ENCODE results near the gene MTOR. TPM values are rescaled to one million over a fixed set of nuclear protein-coding genes. Genes with fewer than 3 reads are reported as not detected.

MTOR gene
- total RNA-seq, 1 donor from 2014 or later: 21.4 TPM

DNA sequence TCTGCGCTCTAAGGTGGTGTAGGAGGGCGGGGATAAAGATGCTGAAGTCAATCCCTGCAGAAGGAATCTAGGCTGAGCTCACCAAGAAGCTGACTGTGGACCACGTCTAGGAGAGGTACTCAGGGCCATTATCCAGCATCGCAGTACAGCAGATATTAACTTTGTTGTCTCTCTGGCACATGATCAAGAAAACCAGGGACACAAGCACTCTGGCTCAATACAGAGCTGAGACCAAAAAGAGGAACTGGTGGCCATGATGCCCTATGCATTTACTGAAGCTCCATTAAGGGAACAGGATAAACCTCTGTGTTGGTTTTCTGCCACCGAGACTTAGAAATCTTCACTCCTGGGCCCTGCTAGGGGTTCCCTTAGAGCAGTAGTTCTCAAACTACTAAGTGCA, 111.2 kb downstream of the MTOR start:
- no peak for DNase-seq (ENCODE audit: low spot score)

DNA sequence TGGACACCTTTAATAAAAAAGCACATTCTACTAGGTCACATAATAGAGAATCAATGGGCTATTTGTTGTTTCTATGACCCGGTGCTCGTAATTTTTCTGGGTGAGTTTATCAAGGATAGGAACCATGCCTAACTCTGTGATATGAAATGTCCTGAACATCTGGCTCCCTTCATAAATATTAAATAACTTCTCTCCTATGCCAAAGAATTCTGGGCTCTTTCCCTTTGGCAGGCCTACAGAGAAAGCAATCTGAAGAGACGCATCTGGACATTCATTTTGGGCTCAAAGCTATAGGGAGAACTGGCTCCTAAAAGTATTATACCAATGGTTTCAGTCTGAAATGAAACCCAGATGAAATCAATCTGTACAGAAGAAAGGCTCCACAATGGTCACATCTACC, 112.0 kb downstream of the MTOR start:
- DNase-seq (ENCODE audit: low spot score): peak; percentile 82

DNA sequence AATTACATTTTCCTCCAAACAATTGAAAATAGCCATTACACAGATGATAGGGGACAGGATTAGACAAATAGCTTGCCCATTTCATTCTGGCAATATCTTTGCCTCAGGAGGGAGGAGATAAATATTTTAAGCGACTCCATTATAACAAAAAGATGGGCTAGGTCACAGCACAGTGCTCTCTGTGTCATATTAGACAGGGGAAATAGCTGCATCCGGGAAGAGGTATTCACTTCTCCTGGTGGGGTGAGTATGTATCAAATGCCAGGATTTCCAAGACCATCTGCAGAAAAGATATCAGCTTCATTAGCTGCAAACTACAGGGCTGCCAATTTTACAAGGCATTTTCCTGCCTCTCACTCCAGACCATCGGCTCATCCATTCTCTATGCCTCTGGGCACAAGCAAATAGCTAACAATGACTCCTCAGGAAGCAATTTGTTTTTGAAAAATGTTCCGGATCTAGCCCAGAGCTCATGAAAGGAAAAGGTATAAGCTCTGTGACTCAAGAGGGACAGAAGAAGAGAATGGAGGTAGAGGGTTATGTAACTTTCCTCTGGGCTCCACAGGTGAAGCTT, 115.1 kb downstream of the MTOR start:
- DNase-seq (ENCODE audit: low spot score): no peak

DNA sequence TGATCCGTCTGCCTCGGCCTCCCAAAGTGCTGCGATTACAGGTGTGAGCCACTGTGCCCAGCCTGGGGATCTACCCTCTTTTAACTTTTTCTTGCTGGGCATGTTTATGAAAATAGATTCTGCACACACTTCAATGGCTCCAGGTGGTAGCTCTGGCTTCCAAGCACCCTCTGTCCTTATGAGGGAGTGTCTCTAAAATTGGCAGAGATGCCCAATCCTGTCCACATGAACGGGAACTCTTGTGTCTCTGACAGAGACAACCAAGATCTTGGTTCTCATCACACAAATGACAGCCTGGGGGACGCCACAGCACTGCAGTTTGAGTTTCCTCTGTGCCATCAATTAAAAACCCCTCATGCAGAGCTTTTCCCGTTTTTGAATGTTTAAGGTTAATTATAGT, 116.6 kb downstream of the MTOR start:
- DNase-seq (ENCODE audit: low spot score): no peak

DNA sequence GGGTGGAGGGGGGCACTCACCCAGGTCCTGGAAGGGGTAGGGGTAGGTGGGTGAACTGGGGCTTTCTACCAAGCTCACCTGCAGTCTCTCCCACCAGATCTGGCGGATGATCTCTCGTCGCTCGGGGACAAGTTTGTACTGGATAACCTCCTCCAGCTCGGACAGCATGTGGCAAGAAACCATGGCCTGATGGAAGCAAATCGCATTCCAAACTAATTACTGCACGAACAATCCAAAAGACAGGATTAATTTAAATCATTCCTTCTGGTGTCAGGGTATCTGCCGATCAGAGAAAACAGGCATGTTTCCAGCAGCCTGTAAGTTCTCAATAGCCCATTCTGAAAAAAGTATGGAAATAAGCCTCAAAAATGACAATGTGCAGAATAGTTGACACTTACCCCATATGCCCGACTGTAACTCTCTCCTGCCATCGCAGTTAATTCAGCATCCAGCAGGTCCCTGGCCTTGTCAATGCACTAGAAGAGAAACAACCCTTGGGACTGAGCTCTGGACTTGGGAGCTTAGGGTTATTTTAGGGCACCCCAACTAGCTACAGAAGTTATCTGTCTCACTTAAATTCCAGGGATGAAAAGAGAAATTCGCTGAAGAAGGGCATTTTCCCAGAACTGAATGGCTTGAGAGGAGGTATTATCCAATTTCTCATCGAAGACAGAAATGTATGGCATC, 117.6 kb downstream of the MTOR start:
- DNase-seq (ENCODE audit: low spot score): no peak

DNA sequence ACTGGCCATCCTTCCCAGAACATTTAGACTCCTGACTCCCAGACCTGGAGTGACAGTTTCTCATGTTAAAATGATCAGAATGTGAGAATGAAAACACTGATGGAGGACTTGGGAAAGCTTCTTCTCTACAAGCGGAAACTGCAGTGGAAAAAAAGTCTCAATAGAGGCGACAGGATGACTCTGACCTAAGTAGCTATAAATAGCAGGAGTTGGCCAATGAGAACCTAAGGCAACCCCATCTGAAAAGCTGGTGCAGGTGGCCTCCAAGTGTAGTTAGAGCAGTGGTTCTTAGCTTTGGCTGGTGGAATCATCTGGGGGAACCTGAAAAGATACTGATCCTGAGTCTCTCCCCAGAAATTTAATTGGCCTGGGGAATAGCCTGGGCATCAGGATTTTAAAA, 118.4 kb downstream of the MTOR start:
- no peak for DNase-seq (ENCODE audit: low spot score)

DNA sequence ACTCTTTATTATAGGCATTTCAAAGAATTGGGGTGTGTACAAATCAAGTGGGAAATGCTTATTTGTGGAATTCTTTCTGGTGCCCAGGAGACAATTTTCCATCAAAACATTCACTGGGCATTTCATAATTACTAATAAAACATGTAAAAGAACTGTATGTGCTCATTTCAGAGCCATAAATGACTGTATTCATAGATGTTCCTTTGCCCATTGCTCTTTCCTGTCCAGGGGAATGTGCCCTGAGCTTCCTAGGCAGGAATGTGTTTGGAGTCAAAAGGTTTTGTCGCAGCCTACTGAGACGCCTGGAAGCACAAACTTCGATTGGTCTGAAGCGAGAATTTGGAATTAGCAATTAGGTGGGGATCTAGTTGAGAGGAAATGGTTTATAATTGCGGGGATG, 119.0 kb downstream of the MTOR start:
- no peak for DNase-seq (ENCODE audit: low spot score)

DNA sequence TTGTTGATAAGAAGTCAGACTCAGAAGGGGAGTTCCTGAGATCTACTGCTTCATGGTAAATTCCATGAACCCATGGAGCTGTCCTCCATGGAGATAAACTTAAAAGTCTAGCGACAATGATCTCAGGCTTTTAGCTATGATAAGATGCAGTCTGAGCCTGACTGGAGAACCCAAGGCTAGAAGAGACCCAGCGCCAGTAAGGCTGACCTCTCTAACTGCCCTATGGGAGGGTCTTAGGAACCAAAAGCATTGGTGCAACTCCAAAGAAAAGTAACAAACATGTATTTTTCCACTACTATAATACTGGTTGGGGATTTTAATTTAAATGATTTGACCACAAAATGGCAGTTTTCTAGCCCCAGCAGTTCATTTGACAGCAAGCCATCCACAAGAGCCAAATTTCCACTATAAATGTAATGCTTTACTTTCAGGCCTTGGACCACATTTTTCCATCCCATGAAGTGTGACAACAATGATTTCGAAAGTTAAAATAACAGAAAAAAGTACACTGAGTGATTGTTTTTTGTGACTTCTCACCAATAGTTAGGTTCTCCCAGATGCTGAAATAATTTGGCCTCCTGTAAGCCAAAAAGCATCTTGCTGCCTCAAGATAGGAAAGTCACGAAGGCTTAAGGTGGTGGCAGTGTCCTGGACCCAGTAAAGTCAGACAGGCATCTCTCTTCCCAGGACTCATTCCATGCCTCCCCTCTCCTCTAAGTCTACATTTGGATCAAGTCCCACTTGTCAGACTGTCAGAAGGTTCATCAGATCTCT, 119.5 kb downstream of the MTOR start:
- DNase-seq (ENCODE audit: low spot score): no peak

DNA sequence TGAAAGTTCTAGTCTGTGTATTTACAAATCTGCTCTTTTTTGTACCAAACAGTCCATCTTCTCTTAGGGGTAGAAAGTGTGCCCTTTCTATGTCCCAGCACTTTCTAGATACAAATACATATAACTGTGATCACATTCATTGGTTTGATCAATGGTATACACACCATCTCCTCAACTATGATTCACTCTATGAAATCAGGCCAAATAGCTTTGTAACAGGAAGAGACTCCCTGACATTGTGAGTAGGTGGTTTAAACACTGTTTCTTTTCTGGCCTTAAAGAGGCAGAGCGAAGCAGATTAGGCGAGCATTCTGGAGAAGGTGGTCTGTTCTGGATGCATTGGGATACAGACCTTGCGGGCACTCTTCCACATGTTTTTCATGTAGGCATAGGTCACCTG, 123.4 kb downstream of the MTOR start:
- DNase-seq (ENCODE audit: low spot score): no peak

DNA sequence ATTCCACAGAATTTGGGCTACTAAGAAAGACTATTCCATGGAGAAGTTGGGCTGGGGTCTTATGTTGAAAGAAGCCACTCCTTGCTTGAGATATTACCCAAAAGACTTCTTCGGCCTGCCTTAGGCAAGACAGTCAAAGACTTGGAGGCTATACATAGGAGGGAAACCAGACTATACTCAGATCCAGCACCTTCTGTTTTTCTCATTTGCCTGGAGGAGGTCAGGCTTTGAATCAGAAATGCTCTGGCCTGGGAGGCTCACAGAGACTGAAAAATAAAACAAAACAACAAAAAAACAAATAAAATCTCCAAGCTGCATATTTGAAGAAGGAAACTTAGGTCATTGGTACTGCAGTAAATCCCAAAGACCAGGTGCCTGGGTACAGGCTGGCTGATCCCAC, 124.3 kb downstream of the MTOR start:
- no peak for DNase-seq (ENCODE audit: low spot score)

DNA sequence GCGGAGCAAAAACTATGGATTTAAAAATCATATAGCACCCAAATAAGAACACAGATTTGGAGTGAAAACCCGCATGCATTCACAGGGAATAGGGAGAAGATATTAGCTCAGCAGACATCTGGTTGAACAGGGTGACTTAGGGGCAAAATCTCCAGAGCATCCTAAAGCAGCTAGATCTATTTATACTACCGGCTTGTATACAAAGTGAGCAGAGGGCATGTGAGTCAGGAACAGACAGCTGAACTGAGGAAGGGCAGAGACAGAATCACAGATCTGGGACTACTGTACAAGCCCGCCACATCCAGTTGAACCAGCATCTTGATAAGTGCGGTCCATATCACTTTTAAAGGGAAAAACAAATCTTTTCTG, 127.5 kb downstream of the MTOR start:
- no peak for DNase-seq (ENCODE audit: low spot score)

DNA sequence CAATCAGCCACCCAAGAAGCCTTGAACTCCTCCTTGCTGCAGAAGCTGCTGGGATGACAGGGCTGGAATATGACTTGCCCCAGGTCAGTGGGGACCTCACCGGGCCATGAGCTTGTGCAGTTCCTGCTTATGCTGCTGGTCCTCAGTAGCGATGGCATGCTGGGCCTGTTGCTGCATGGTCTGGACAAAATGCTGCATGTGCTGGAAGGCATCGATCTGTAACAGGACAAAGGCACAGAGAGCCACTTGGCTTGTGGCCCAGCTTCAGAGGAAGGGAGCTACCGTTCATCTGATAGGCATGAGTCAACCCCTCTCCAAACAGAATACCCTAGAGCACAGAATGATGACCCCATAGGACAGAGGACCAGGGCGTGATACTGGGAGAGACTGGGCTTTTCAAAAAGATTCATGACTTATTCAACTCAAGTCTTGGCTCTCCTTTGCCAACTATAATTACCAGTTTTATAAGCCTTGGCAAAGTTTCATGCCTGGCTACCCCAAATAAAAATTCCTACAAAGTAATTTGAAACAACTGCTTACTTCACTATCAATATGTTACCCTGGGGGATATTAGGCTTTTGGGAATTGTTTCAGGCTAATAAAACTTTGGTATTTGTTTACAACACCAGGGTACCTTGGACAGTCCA, 128.0 kb downstream of the MTOR start:
- DNase-seq (ENCODE audit: low spot score): no peak

DNA sequence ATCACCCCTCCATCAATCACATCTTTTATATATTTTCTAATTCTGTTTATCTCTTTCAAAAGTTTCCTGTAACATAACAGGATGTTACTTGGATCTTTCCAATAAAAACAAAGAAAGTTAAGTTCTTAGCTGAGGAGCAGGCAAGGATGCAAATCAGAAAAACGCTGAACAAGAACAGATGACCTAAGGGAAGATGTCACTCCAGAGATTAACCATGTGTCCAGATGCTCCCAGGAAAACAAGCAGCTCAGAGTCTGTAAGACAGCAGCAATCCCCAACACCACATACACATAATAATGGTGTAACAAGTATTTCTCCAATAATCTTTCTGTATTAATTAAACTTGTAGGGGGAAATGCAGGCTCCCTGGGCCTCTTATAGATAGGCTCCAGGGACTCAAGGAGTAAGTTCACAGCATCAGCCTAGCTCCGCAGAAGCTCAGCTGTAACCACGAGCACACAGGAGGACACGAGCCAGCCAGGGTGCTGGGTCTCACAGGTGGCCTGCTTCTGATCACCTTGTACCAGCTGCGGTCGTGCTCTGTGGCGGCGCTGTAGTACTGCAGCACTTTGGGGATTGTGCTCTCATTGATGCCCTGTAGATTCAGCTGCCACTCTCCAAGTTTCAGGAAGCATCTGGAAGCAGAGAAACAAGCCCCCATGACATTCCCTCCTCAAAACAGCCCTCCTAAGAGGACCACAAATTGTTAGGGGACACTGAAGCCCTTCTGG, 129.6 kb downstream of the MTOR start:
- no peak for DNase-seq (ENCODE audit: low spot score)

DNA sequence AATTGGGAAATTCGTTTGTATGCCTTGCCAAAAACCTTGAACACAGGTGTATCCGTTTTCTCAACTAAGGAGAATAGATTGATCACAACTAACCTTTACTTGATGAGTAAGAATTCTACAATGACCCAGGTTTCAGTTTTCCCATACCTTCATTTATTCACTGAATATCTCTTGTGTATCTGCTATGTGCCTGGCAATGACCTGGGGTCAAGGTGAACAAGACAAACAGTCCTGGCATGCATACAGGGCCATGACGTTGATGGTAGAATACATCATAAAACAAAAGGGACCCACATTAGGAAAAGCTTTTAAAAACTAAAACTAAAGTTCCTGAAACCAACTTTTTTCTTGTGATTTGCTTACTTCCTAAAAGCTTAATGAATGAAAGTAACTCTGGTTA, 130.5 kb downstream of the MTOR start:
- no peak for DNase-seq (ENCODE audit: low spot score)

DNA sequence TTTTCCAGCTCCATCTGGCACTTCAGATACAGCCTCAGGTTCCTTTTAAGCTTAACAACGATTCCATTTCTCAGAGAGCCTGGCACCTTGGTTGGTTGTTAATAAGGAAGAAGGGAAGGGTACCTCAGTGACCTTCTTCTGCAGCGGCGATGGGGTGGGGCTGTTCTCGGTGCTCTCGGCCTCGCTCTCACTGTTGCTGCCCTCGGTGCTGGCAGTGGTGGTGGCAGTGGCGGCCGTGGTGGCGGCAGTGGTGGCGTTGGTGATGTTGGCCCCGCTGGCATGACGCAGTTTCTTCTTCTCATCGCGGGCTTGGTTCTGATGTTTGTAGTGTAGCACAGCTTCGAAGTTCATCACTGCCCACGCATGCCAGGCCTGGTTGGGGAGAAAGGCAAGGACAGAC, 131.9 kb downstream of the MTOR start:
- DNase-seq (ENCODE audit: low spot score): no peak

DNA sequence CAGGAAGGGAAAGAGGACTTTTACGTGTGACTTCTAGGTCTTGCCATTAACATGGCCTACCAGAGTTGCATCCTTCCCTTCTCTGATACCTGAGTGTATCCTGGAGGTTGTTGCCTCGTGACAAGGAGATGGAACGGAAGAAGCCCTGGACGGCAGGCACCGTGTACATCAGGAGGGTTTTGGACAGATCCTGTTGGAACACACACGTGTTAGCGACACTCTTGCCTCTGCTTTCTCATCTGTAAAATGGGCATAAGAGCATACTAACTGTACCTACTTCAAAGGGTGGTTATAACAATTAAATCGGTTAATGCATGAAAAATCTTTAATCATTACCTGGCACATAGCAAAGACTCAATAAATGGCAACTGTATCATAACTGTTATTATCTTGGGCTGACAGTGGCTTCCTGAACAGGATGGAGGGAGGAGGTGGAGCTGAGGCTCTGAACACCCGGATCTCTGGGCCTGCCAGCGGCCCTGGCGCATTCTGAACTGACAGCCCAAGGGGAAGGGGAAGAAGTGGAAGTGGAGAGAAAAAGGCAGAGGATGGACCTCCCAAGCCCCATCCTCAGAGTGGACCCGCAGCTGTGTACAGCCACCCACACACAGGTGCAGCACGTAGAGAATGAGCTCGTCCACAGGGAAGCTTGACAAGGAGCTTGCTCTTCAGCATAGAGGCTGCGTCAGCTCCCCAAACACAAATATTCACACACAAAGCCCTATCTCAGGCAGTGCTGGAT, 132.5 kb downstream of the MTOR start:
- no peak for DNase-seq (ENCODE audit: low spot score)

DNA sequence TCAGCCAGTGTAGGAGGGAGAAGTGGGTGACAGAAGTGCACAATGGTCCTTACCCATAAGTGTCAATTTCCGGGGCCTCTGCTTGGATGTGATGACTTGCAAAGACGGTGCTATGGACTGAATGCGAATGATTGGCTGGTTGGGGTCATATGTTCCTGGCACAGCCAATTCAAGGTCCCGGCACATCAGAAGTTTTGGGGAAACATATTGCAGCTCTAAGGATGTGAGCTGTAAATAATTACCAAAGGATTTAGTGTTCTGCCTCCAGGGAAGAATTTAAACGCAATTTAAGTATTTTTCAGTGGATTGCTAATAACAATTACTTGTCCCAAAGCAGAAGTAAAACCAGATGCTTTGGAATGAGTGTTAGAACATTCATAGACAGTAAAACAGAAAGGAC, 135.8 kb downstream of the MTOR start:
- DNase-seq (ENCODE audit: low spot score): no peak

DNA sequence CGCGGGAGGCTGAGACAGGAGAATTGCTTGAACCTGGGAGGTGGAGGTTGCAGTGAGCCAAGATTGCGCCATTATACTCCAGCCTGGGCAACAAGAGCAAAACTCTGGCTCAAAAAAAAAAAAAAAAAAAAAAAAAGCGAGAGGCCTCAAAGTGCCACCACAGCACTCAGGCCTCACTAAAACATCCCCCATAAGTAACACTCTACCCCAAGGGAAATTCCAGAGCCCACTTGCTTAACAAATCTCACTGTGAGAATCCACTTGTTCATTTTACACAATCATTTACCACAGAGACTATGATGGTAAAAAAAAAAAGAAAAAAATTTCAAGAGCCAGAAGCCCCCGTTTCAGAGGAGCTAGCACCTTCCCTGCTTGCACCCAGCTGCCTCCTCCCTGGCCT, 136.4 kb downstream of the MTOR start:
- DNase-seq (ENCODE audit: low spot score): no peak

DNA sequence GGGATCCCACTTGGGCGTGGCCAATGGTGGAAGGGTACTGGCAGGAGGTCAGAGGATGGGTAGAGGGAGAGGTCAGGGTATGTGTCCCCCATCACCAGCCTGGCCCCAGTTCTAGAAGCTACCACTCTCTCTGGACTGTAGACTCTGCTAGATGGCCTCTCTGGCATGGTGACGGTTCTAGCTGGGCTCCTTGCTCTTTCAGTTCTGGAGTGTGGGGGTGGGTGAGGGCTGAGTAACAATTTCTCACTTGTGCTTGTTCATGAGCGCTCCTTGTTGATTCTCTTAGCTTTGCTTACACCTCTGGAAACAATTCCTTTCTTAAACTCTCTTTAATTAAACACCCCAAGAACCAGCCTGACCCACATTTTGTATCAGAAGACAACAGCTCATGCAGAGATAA, 137.4 kb downstream of the MTOR start:
- no peak for DNase-seq (ENCODE audit: low spot score)

DNA sequence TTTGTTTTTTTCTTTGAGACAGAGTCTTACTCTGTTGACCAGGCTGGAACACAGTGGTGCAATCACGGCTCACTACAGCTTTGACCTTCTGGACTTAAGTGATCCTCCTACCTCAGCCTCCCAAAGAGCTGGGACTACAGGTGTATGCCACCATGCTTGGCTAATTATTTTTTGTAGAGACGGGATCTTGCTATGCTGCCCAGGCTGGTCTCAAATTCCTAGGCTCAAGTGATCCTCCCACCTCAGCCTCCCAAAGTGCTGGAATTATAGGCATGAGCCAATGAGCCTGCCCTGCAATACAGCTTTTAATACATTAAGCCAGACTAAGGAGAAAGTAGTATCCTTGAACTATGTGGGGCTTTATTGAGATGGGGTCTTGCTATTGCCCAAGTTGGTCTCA, 146.0 kb downstream of the MTOR start:
- no peak for DNase-seq (ENCODE audit: low spot score)

DNA sequence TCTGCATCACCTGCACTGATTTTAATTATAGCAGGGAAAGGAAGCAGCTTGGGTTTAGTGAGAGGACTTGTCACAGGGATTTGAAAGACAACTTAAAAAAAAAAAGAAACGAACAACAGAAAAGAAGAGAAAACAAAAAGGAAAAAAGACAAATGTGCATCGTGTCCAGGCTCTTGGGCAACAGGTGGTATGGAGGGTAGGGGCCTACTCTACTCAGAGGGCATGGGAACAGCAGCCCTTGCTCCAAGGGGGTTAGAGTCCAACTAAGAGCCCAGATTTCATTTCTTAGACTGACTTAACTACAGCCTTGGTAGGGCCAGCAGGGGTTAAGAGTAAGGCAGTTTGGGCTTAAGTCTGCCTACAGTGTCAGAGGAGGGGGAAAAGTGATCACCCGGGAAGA, 147.4 kb downstream of the MTOR start:
- DNase-seq (ENCODE audit: low spot score): no peak
